CD4-positive, alpha-beta T cell treated with Interleukin-4 for 1 hour (primary cell): ENCODE measurements around the gene ZMYND8.

Experiments used
- DNase-seq, 2 donors: peaks; one replicate each; pipeline ENCODE4 v3.0.0-alpha.2; 2020 to 2022

Gene ZMYND8

GRCh38 chr20:47353239-47353691 is 3.2 kb downstream of the ZMYND8 start:
- no peak for DNase-seq

- no peak for DNase-seq
Observed at GRCh38 chr20:47352332-47353238, 3.9 kb downstream of the ZMYND8 start.

- DNase-seq = no peak
Observed at GRCh38 chr20:47351643-47352331, 4.7 kb downstream of the ZMYND8 start.

- no peak for DNase-seq
Observed at GRCh38 chr20:47350691-47351545, 5.6 kb downstream of the ZMYND8 start.

- DNase-seq = peak in 1 of 2 donors; percentile 47
Observed at GRCh38 chr20:47350181-47350550, 6.3 kb downstream of the ZMYND8 start.

- DNase-seq = no peak
Observed at GRCh38 chr20:47349365-47350180, 6.9 kb downstream of the ZMYND8 start.

- DNase-seq = no peak
Observed at GRCh38 chr20:47348539-47349142, 7.9 kb downstream of the ZMYND8 start.

- no peak for DNase-seq
Observed at GRCh38 chr20:47347661-47348435, 8.7 kb downstream of the ZMYND8 start.

GRCh38 chr20:47346172-47346571 is 10.3 kb downstream of the ZMYND8 start:
- no peak for DNase-seq

GRCh38 chr20:47345214-47345613 is 11.3 kb downstream of the ZMYND8 start:
- DNase-seq = no peak

- DNase-seq = no peak
Observed at GRCh38 chr20:47343007-47343472, 13.5 kb downstream of the ZMYND8 start.

- no peak for DNase-seq
Observed at GRCh38 chr20:47338131-47338628, 18.3 kb downstream of the ZMYND8 start.

GRCh38 chr20:47337413-47337812 is 19.1 kb downstream of the ZMYND8 start:
- DNase-seq = no peak

- no peak for DNase-seq
Observed at GRCh38 chr20:47336129-47336754, 20.3 kb downstream of the ZMYND8 start.

GRCh38 chr20:47335251-47336128 is 21.0 kb downstream of the ZMYND8 start:
- no peak for DNase-seq

- no peak for DNase-seq
Observed at GRCh38 chr20:47334022-47334551, 22.4 kb downstream of the ZMYND8 start.

- DNase-seq = no peak
Observed at GRCh38 chr20:47332381-47333206, 23.9 kb downstream of the ZMYND8 start.
